ENCODE measurements around the gene NR3C1.

GRCh38 chr5:143302341-143303045, 101.0 kb downstream of the NR3C1 start:
- TF ChIP-seq, protein P1, sequence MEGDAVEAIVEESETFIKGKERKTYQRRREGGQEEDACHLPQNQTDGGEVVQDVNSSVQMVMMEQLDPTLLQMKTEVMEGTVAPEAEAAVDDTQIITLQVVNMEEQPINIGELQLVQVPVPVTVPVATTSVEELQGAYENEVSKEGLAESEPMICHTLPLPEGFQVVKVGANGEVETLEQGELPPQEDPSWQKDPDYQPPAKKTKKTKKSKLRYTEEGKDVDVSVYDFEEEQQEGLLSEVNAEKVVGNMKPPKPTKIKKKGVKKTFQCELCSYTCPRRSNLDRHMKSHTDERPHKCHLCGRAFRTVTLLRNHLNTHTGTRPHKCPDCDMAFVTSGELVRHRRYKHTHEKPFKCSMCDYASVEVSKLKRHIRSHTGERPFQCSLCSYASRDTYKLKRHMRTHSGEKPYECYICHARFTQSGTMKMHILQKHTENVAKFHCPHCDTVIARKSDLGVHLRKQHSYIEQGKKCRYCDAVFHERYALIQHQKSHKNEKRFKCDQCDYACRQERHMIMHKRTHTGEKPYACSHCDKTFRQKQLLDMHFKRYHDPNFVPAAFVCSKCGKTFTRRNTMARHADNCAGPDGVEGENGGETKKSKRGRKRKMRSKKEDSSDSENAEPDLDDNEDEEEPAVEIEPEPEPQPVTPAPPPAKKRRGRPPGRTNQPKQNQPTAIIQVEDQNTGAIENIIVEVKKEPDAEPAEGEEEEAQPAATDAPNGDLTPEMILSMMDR (conservative IDR thresholded peaks at IDR 0.05 in 1 of 2, IDR thresholded peaks at IDR 0.05 in 1 of 2; ENCODE audit: extremely low read depth in 1 of 2, insufficient read depth in 1 of 2, low read depth in 1 of 2, low read length in 2 of 2): no peak
- no peak for TF ChIP-seq EZH2 (IDR thresholded peaks at IDR 0.05; ENCODE audit: borderline replicate concordance, low read length)
